CD4-positive, alpha-beta T cell treated with Interleukin-21 for 1 hour (primary cell): ENCODE data around the gene MRPS11.
"Not testable (repeated sequence)": the region's sequence is repeated elsewhere in the genome, so short reads cannot be mapped to it uniquely, and the experiment has no call there.

Experiments
- DNase-seq: peaks from one replicate; pipeline ENCODE4 v3.0.0-alpha.2; 2020

The MRPS11 gene

GRCh38 chr15:88456733-88457132, 10.8 kb upstream of the MRPS11 start:
- DNase-seq = no peak

- no peak for DNase-seq
Measured at GRCh38 chr15:88463870-88464532, 3.5 kb upstream of the MRPS11 start.

DNA sequence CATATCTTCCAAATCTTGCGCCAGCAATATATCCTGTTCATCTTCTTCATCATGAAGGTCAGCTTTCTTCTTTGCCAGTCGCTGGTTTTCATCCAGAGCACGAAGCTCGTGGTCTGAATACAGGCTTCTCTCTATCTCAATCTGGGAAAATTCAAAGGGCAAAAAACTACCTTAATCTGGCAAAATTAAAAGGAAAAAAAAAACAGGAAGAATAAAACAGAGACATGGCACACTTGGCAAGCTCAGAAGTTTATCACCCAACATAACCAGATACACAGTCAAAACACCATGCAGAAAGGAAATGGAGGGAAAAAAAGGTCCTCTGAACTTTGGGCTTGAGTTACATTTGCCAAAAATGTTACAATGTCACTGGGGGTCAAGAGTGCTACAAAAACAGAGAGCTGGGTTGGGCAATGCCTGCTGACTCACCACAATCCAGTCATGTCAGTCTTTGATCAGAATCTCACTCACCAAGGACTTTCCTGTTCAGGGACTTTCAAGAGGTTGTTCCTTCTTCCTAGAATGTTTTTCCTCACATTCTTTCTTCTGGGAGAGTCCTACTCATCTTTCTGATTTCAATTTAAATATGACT, 1.8 kb upstream of the MRPS11 start:
- DNase-seq = no peak

DNA sequence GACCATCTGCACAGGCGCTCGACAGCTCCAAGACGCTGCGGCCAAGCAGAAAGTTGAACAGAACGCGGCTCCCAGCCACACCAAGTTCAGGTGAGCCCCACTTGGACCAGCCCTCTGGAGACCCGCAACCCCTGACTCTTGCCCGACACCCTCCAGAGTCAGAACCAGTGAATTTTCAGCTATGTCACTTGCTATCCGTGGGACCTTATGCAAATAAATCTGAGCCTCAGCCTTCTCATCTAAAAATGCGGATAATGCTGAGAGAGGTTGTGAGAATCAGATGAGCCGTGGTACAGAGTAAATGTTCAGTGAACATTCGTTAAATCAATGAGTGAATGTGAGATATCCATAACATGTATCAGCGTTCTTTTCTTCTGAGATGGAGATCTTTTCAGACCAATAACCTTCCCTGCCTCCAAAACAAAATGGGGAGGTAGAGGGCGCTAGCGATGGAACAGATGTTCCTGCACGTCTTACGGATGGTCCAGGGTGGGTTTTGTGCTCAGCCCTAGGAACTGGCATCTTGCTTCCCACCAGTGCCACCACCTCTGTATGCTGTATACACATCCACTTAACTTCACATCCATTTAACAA, 524 bp downstream of the MRPS11 start:
- DNase-seq = no peak

- not testable (repeated sequence) for DNase-seq
Measured at GRCh38 chr15:88468721-88469120, 1.2 kb downstream of the MRPS11 start.

DNA sequence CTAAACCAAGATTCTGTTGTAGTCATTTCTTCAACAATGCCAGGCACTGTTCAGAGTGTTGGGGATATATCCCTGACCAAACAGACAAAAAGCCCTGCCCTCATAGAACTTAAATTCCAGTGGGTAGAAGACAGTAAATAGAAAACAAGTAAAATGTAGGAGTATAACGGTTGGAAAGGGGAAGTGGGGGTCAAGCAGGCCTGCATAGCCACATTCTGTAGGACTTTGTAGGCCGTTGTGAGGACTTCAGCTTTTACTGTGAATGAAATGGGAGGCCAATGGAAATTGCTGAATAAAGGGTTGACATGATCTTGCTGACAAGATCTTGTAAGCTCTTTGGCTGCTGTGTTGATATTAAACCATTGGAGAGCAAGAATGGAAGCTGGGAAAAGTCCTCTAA, 1.8 kb downstream of the MRPS11 start:
- DNase-seq = no peak

- no peak for DNase-seq
Measured at GRCh38 chr15:88470625-88471372, 3.3 kb downstream of the MRPS11 start.

DNA sequence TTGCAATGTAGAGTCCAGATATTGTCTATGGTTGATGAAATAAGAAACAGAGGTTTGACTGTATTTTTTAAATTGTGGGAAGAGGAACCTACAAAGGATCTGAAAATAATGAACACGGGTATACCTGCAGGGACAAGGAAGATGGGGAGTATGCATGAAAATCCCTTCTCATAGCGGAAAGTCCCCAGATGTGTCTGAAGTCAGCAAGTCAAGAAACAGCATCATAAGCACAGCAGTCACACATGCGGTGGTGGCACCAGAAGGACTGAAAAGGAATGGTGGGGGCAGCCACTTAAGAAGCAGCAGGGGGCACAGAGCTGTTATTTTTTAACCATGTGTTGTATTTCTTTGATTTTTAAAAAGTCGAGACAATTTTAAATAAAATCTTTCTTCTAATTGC, 4.7 kb downstream of the MRPS11 start:
- DNase-seq = no peak

DNA sequence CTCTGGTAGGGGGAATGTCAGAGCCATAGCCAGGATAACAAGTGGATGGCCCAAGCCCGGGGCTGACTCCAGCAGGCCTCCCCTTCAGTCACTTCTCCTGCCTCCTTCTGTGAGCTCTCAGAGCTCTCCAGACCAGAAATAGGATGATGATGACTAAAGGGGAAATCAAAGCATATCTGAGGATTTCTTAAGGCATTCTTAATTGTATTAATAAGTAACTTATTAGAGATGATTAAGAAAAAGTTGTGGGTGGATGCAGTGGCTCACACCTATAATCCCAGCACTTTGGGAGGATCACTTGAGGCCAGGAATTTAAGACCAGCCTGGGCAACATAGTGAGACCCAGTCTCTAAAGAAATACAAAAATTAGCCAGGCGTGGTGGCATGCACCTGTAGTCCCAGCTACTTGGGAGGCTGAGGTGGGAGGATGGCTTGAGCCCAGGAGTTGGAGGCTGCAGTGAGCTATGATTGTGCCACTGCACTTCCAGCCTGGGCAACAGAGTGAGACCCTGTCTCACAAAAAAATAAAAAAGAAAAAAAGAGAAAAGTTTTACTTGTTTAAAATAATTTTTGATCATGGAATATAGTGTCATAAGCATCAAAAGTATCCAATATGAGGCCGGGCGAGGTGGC, 6.3 kb downstream of the MRPS11 start:
- not testable (repeated sequence) for DNase-seq

DNA sequence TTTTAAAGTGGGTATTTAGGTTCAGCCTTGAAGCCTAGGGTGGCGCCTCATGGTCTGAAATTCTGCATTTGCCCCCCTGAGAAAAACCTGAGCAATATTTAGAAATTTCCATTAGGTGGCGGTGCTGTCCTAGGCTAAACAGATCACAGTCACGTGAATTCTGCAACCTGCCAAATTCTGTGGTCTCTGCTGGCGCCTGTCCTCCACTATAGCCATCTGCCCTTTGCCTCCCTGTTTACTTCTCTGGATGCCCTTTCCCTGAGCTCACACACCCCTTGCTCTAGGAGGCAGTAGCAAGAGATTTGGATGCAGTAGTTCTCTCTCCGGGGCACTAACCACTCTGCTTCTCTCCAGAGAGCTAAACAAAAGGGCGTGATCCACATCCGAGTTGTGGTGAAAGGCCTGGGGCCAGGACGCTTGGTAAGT, 9.1 kb downstream of the MRPS11 start:
- peak; percentile 43 for DNase-seq

- DNase-seq = no peak
Measured at GRCh38 chr15:88477126-88477525, 9.6 kb downstream of the MRPS11 start.

- DNase-seq = no peak
Measured at GRCh38 chr15:88477904-88478303, 10.4 kb downstream of the MRPS11 start.

DNA sequence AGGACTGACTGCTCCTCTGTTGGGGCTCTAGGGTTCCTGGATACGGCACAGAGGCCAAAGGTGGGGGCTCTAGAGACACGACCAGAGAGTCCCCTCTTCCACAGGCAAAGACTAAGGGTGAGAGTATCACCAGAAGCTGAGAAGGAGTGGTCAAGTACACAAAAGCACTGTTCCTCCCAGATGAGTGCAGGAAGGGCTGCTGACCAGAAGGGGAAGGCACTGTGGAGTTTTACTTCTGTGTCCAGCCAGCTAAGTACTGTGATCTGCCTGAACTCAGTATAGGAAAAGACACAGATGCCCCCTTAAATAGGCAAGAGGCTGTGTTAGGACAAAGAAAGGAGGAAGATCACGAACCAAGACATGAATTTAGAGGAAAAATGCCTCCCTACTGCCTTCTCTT, 11.7 kb downstream of the MRPS11 start:
- DNase-seq = no peak

DNA sequence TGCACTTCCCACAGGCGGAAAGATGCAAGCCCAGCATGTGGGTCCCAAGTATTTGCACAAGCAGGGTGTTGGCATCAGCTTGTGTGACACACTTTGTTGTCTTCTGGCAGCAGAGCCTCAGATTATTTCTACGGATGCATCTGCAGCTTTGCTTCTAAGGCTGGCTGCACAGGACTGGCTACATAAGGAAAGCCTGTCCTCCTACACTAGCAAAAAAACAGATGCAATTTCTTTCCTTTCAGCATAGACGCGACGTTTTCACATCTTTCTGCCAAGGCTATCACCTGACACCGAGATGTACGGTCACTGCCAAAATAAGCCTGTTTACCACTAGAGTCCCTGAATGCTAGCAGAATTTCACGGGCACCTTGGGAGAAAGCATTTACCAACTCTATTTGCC, 13.5 kb downstream of the MRPS11 start:
- no peak for DNase-seq

DNA sequence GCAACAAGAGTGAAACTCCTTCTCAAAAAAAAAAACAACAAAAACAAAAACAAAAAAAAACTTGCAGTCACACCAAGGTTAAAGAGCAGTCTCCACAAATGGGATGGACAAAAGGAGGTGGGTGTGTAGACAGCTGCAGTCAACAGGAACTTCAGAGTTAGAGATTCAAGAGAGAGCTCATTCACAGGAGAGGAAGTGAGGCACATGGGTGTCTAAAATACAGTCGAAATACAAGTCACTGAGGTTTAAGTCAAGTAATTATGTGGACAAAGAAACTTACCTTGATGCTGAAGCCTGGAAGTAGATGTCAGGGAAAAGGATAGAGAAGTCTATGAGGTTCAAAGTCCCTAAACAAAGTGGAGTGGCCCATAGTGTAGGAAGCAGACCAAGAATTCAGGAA, 14.8 kb downstream of the MRPS11 start:
- no peak for DNase-seq

GRCh38 chr15:88484682-88485331, 17.3 kb downstream of the MRPS11 start:
- no peak for DNase-seq

DNA sequence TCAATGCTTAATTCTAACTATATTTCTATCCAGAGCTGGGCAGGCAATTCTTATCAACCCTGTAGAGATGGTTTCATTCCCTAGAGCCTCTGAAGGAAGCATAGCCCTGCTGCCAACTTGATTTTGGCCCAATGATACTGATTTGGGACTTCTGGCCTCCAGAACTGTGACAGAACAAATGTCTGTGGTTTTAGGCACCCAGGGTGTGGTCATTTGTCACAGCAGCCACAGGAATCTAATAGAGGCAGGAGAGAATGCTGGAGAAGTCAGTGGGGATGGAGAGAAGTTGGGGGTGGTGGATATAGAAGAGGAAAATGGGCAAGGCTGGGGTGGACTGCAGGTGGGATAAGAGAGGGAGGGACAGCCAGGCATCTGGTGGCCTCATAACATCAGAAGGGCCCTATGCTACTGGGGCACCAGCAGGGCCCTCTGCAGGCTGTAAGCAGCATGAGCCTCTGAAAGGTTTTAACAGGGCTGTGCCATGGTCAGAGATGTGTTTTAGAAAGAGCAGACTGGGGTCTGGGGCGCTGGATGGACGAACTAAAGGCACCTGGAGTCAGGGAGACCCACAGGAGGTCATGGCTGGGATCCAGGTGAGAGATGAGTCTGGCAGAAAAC, 19.8 kb downstream of the MRPS11 start:
- DNase-seq = no peak

DNA sequence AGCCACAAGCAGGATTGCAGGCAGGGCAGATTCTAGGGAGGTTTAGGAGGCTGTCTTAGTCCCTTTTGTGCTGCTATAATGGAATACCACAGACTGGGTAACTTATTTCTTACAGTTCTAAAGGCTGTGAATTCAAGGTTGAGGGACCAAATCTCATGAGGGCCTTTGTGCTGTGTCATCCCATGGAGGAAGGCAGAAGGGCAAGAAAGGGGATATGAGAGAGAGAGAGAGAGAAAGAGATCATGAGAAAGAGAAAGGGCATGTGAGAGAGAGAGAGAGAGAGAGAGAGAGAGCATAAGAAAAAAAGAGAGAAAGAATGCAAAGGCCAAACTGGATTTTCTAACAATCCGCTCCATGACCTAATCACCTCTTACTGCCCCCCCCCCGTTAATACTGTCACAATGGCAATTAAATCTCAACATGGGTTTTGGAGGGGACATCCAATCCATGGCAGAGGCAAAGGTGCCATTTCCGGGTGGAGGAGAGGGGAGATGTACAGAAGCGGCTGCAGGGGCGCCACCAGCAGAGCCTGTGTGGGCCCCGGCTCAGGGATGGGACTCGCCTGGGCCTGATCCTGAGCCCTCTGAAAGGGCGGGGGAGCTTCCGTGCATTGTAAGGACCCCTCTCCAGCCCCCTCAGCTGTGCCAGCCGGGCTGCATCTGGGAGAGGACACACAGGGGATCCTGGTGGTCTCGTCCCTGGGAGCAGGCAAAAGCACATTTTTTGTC, 20.5 kb downstream of the MRPS11 start:
- DNase-seq = no peak

DNA sequence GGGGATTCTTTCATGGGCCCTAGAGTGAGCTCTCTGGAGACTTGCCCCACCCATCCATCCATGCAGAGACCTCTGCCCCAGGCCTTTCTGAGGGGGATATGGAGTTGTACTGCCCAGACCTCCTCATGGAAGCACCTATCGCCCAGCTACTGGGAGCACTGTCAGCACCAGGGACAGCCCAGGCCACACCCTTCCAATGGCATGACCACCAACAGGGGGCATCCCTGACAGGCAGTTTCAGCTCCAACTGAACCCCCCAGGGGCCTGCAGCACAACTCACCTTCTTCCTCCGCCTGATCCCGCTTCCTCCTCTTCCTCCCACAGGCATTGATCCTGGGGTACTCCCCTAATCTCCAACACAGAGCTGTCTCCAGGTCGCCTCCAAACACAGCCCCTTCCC, 21.8 kb downstream of the MRPS11 start:
- DNase-seq = no peak

DNA sequence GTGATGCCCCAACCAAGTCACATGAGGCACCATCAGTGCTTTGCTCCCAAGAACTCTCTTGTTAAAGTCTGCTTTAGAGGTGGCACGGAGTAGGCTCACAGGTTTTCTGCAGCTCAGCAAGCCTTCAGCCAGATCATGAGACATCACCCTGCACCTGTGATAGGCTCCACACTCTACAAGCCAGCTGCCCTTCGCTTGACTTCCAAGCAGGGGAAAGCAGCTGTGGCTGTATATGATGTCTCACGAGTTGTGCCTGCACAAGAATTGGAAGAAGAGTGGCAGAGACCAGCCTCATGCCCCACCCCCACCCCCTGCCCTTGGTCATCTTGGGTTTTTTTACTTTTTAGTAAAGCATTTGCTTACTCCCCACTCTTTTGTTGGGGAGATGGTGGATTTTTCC, 22.5 kb downstream of the MRPS11 start:
- no peak for DNase-seq

DNA sequence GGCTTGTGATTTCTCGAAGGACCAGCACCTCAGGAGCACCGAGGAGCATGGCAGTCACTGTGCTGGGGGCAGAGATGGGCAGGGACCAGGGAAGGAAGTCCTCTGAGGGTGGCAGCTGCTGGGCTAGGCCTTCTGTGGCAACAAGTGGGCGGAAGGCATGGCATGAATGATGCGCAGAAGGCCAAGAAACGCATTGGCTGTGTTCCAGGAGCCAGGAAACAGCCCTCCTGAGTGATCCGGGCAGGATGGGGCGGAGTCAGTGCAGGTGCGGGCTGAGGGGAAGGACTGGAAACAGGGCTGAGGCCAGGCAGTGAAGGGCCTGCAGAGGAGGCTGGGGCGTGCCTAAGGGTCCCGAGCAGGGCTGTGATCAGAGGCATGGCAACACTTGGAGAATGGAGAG, 23.6 kb downstream of the MRPS11 start:
- no peak for DNase-seq

- DNase-seq = no peak
Measured at GRCh38 chr15:88493844-88494243, 26.3 kb downstream of the MRPS11 start.
